Upper lobe of right lung (tissue), 1 donor: ENCODE measurements around the gene AGT. TPM values are rescaled to one million over a fixed set of nuclear protein-coding genes. Genes with fewer than 3 reads are reported as not detected.

ENCODE experiments used
- ATAC-seq: fragments of 200-7000 bp; cut with Tn5 transposase; one replicate; pipeline ENCODE4 v1.9.1; 2020; ENCODE audit warnings: mild to moderate bottlenecking, moderate library complexity
- DNase-seq: peaks from one replicate; pipeline ENCODE4 v3.0.0-alpha.2; 2020
- H3K27ac ChIP-seq: fragments of 200-600 bp; one replicate; pipeline ENCODE4 v1.8.0; 2022
- H3K27me3 ChIP-seq: fragments of 200-600 bp; one replicate; pipeline ENCODE4 v1.8.0; 2022; ENCODE audit warnings: mild to moderate bottlenecking
- H3K36me3 ChIP-seq: fragments of 200-600 bp; one replicate; pipeline ENCODE4 v1.8.0; 2022
- H3K4me1 ChIP-seq: fragments of 200-600 bp; one replicate; pipeline ENCODE4 v1.8.0; 2022
- H3K4me3 ChIP-seq: fragments of 200-600 bp; one replicate; pipeline ENCODE4 v1.8.0; 2022; ENCODE audit warnings: mild to moderate bottlenecking
- H3K9me3 ChIP-seq: fragments of 200-600 bp; one replicate; pipeline ENCODE4 v1.8.0; 2022
- CTCF ChIP-seq: fragments of 200-600 bp; IDR thresholded peaks from one replicate; pipeline ENCODE4 v1.8.0; 2022; ENCODE audit warnings: antibody characterized with exemption
- intact Hi-C: fragments of 100-400 bp; cut with DNase I; formaldehyde crosslinking; loops from one replicate; pipeline ENCODE4 v1.11.0; 2022
- total RNA-seq: library from RNA; stranded (reverse); fragmentation: NEBNext Ultra II Directional; extraction: Animal tissue kit (Norgen Biotek cat#: 25700); gene quantifications from one replicate; pipeline ENCODE4 v1.2.1, GENCODE V29; 2021
- donor health status: DM: no; HTN: yes; CAD: no; lungs with severe emphysema.

AGT gene
- total RNA-seq, 1 donor from 2014 or later: 1.8 TPM

- Histone ChIP-seq H3K27ac (no peak overlapping the region), H3K36me3 (peaks cover 93% of the 10 kb centered on the region), H3K4me1 (peaks cover 9% of the 10 kb centered on the region), H3K27me3 (no peaks in the 10 kb centered on the region), H3K4me3 (no peak overlapping the region), H3K9me3 (no peaks in the 10 kb centered on the region)
- no peak for TF ChIP-seq CTCF
- no peak for DNase-seq
- no peak for ATAC-seq
- intact Hi-C loops: no loop called here
These were observed 31.6 kb downstream of the AGT start for GRCh38 chr1:230682274-230682673.

- no peak overlapping the region for H3K4me3 ChIP-seq
- intact Hi-C loops: no loop called here
- H3K4me1 ChIP-seq: peaks cover 9% of the 10 kb centered on the region
- DNase-seq (no peak), ATAC-seq (peak; percentile 55)
- no peaks in the 10 kb centered on the region for H3K9me3 ChIP-seq
- H3K27ac ChIP-seq: no peak overlapping the region
- H3K27me3 ChIP-seq: no peaks in the 10 kb centered on the region
- TF ChIP-seq CTCF: no peak
- peaks cover 87% of the 10 kb centered on the region for H3K36me3 ChIP-seq
These were observed 32.3 kb downstream of the AGT start for GRCh38 chr1:230681599-230681998.

- ATAC-seq (no peak), DNase-seq (no peak)
- TF ChIP-seq CTCF: no peak
- no peak overlapping the region for H3K27ac ChIP-seq
- intact Hi-C loops: no loop called here
- H3K9me3 ChIP-seq: no peaks in the 10 kb centered on the region
- no peak overlapping the region for H3K4me3 ChIP-seq
- H3K36me3 ChIP-seq: peaks cover 84% of the 10 kb centered on the region
- H3K4me1 ChIP-seq: peaks cover 9% of the 10 kb centered on the region
- no peaks in the 10 kb centered on the region for H3K27me3 ChIP-seq
These were observed 33.5 kb downstream of the AGT start for GRCh38 chr1:230680300-230681025.

GRCh38 chr1:230679825-230680224 is 34.1 kb downstream of the AGT start:
- intact Hi-C loops: no loop called here
- Histone ChIP-seq H3K4me3 (no peak overlapping the region), H3K27ac (no peak overlapping the region), H3K4me1 (peaks cover 9% of the 10 kb centered on the region), H3K36me3 (peaks cover 84% of the 10 kb centered on the region), H3K9me3 (no peaks in the 10 kb centered on the region), H3K27me3 (no peaks in the 10 kb centered on the region)
- TF ChIP-seq CTCF: no peak
- DNase-seq (no peak), ATAC-seq (no peak)

GRCh38 chr1:230679192-230679591 is 34.7 kb downstream of the AGT start:
- H3K36me3 ChIP-seq: peaks cover 82% of the 10 kb centered on the region
- intact Hi-C loops: no loop called here
- ATAC-seq (no peak), DNase-seq (no peak)
- H3K27ac ChIP-seq: no peak overlapping the region
- H3K4me3 ChIP-seq: no peak overlapping the region
- peaks cover 9% of the 10 kb centered on the region for H3K4me1 ChIP-seq
- no peak for TF ChIP-seq CTCF
- H3K27me3 ChIP-seq: no peaks in the 10 kb centered on the region
- no peaks in the 10 kb centered on the region for H3K9me3 ChIP-seq

GRCh38 chr1:230677200-230677599 is 36.7 kb downstream of the AGT start:
- peaks cover 82% of the 10 kb centered on the region for H3K36me3 ChIP-seq
- no peaks in the 10 kb centered on the region for H3K27me3 ChIP-seq
- no peak overlapping the region for H3K27ac ChIP-seq
- ATAC-seq (no peak), DNase-seq (no peak)
- no peaks in the 10 kb centered on the region for H3K9me3 ChIP-seq
- peaks cover 9% of the 10 kb centered on the region for H3K4me1 ChIP-seq
- no peak for TF ChIP-seq CTCF
- intact Hi-C loops: no loop called here
- H3K4me3 ChIP-seq: no peak overlapping the region
